ENCODE data around the gene AZIN2. TPM values are rescaled to one million over a fixed set of nuclear protein-coding genes. Genes with fewer than 3 reads are reported as not detected.

Gene AZIN2
- total and polyA plus RNA-seq, 2 donors: 1.7 to 4.2 TPM

GRCh38 chr1:33140153-33141149, 59.5 kb downstream of the AZIN2 start:
- Histone ChIP-seq H3K27me3 (ENCODE audit: control insufficient read depth in 2 of 2, insufficient read depth in 1 of 2, low read length in 1 of 2) (no peaks in the 10 kb centered on the region), H3K4me1 (ENCODE audit: control insufficient read depth in 2 of 2, insufficient read depth in 2 of 2, low read length in 2 of 2) (peaks cover 0 to 11% of the 10 kb centered on the region in 2 donors), H3K4me3 (ENCODE audit: low read length in 2 of 2) (no peak overlapping the region), H3K27ac (ENCODE audit: low read depth in 1 of 2, low read length in 1 of 2) (no peak overlapping the region), H3K36me3 (ENCODE audit: control insufficient read depth in 2 of 2, insufficient read depth in 2 of 2, low read length in 1 of 2) (peaks cover 6% of the 10 kb centered on the region in 2 donors), H3K9me3 (ENCODE audit: control insufficient read depth in 2 of 2, insufficient read depth in 1 of 2, low read length in 1 of 2) (no peaks in the 10 kb centered on the region)
- DNase-seq (ENCODE audit: low read depth in 6 of 9, low spot score in 9 of 9): no peak
- 81% methylated on average over 9 of the region's 9 CpGs for WGBS

- H3K4me3 ChIP-seq (ENCODE audit: low read length in 2 of 2): no peak overlapping the region
- no peak overlapping the region for H3K27ac ChIP-seq (ENCODE audit: low read depth in 1 of 2, low read length in 1 of 2)
- no peaks in the 10 kb centered on the region for H3K27me3 ChIP-seq (ENCODE audit: control insufficient read depth in 2 of 2, insufficient read depth in 1 of 2, low read length in 1 of 2)
- DNase-seq (ENCODE audit: low read depth in 6 of 9, low spot score in 9 of 9): no peak
- 69% methylated on average over 2 of the region's 2 CpGs for WGBS
- no peaks in the 10 kb centered on the region for H3K9me3 ChIP-seq (ENCODE audit: control insufficient read depth in 2 of 2, insufficient read depth in 1 of 2, low read length in 1 of 2)
- peaks cover 0 to 11% of the 10 kb centered on the region in 2 donors for H3K4me1 ChIP-seq (ENCODE audit: control insufficient read depth in 2 of 2, insufficient read depth in 2 of 2, low read length in 2 of 2)
- peaks cover 12 to 13% of the 10 kb centered on the region in 2 donors for H3K36me3 ChIP-seq (ENCODE audit: control insufficient read depth in 2 of 2, insufficient read depth in 2 of 2, low read length in 1 of 2)
Observed at GRCh38 chr1:33141216-33141615, 60.3 kb downstream of the AZIN2 start.

- Histone ChIP-seq H3K9me3 (ENCODE audit: control insufficient read depth in 2 of 2, insufficient read depth in 1 of 2, low read length in 1 of 2) (no peaks in the 10 kb centered on the region), H3K4me3 (ENCODE audit: low read length in 2 of 2) (no peak overlapping the region), H3K4me1 (ENCODE audit: control insufficient read depth in 2 of 2, insufficient read depth in 2 of 2, low read length in 2 of 2) (peaks cover 0 to 11% of the 10 kb centered on the region in 2 donors), H3K27ac (ENCODE audit: low read depth in 1 of 2, low read length in 1 of 2) (no peak overlapping the region), H3K27me3 (ENCODE audit: control insufficient read depth in 2 of 2, insufficient read depth in 1 of 2, low read length in 1 of 2) (no peaks in the 10 kb centered on the region), H3K36me3 (ENCODE audit: control insufficient read depth in 2 of 2, insufficient read depth in 2 of 2, low read length in 1 of 2) (peaks cover 18 to 19% of the 10 kb centered on the region in 2 donors)
- WGBS: 84% methylated on average over 3 of the region's 3 CpGs
- DNase-seq (ENCODE audit: low read depth in 6 of 9, low spot score in 9 of 9): no peak
Observed at GRCh38 chr1:33141781-33142180, 60.8 kb downstream of the AZIN2 start.

GRCh38 chr1:33142483-33143064, 61.6 kb downstream of the AZIN2 start:
- Histone ChIP-seq H3K4me1 (ENCODE audit: control insufficient read depth in 2 of 2, insufficient read depth in 2 of 2, low read length in 2 of 2) (peaks cover 0 to 11% of the 10 kb centered on the region in 2 donors), H3K27ac (ENCODE audit: low read depth in 1 of 2, low read length in 1 of 2) (no peak overlapping the region), H3K4me3 (ENCODE audit: low read length in 2 of 2) (no peak overlapping the region), H3K27me3 (ENCODE audit: control insufficient read depth in 2 of 2, insufficient read depth in 1 of 2, low read length in 1 of 2) (no peaks in the 10 kb centered on the region), H3K9me3 (ENCODE audit: control insufficient read depth in 2 of 2, insufficient read depth in 1 of 2, low read length in 1 of 2) (no peaks in the 10 kb centered on the region), H3K36me3 (ENCODE audit: control insufficient read depth in 2 of 2, insufficient read depth in 2 of 2, low read length in 1 of 2) (peaks cover 24 to 27% of the 10 kb centered on the region in 2 donors)
- WGBS: 95% methylated on average over 7 of the region's 7 CpGs
- no peak for DNase-seq (ENCODE audit: low read depth in 6 of 9, low spot score in 9 of 9)

GRCh38 chr1:33143176-33143575, 62.2 kb downstream of the AZIN2 start:
- no peak for DNase-seq (ENCODE audit: low read depth in 6 of 9, low spot score in 9 of 9)
- Histone ChIP-seq H3K36me3 (ENCODE audit: control insufficient read depth in 2 of 2, insufficient read depth in 2 of 2, low read length in 1 of 2) (peaks cover 24 to 29% of the 10 kb centered on the region in 2 donors), H3K4me3 (ENCODE audit: low read length in 2 of 2) (no peak overlapping the region), H3K4me1 (ENCODE audit: control insufficient read depth in 2 of 2, insufficient read depth in 2 of 2, low read length in 2 of 2) (peaks cover 0 to 11% of the 10 kb centered on the region in 2 donors), H3K9me3 (ENCODE audit: control insufficient read depth in 2 of 2, insufficient read depth in 1 of 2, low read length in 1 of 2) (no peaks in the 10 kb centered on the region), H3K27me3 (ENCODE audit: control insufficient read depth in 2 of 2, insufficient read depth in 1 of 2, low read length in 1 of 2) (no peaks in the 10 kb centered on the region), H3K27ac (ENCODE audit: low read depth in 1 of 2, low read length in 1 of 2) (no peak overlapping the region)
- 93% methylated on average over 4 of the region's 4 CpGs for WGBS

GRCh38 chr1:33143698-33144097, 62.7 kb downstream of the AZIN2 start:
- peaks cover 0 to 11% of the 10 kb centered on the region in 2 donors for H3K4me1 ChIP-seq (ENCODE audit: control insufficient read depth in 2 of 2, insufficient read depth in 2 of 2, low read length in 2 of 2)
- peaks cover 24 to 29% of the 10 kb centered on the region in 2 donors for H3K36me3 ChIP-seq (ENCODE audit: control insufficient read depth in 2 of 2, insufficient read depth in 2 of 2, low read length in 1 of 2)
- H3K27me3 ChIP-seq (ENCODE audit: control insufficient read depth in 2 of 2, insufficient read depth in 1 of 2, low read length in 1 of 2): no peaks in the 10 kb centered on the region
- no peak for DNase-seq (ENCODE audit: low read depth in 6 of 9, low spot score in 9 of 9)
- H3K4me3 ChIP-seq (ENCODE audit: low read length in 2 of 2): no peak overlapping the region
- WGBS: 97% methylated on average over 2 of the region's 2 CpGs
- no peaks in the 10 kb centered on the region for H3K9me3 ChIP-seq (ENCODE audit: control insufficient read depth in 2 of 2, insufficient read depth in 1 of 2, low read length in 1 of 2)
- H3K27ac ChIP-seq (ENCODE audit: low read depth in 1 of 2, low read length in 1 of 2): no peak overlapping the region

- Histone ChIP-seq H3K4me1 (ENCODE audit: control insufficient read depth in 2 of 2, insufficient read depth in 2 of 2, low read length in 2 of 2) (peaks cover 0 to 2% of the 10 kb centered on the region in 2 donors), H3K36me3 (ENCODE audit: control insufficient read depth in 2 of 2, insufficient read depth in 2 of 2, low read length in 1 of 2) (peaks cover 24 to 31% of the 10 kb centered on the region in 2 donors), H3K27ac (ENCODE audit: low read depth in 1 of 2, low read length in 1 of 2) (no peak overlapping the region), H3K9me3 (ENCODE audit: control insufficient read depth in 2 of 2, insufficient read depth in 1 of 2, low read length in 1 of 2) (no peaks in the 10 kb centered on the region), H3K27me3 (ENCODE audit: control insufficient read depth in 2 of 2, insufficient read depth in 1 of 2, low read length in 1 of 2) (no peaks in the 10 kb centered on the region), H3K4me3 (ENCODE audit: low read length in 2 of 2) (no peak overlapping the region)
- DNase-seq (ENCODE audit: low read depth in 6 of 9, low spot score in 9 of 9): no peak
- 88% methylated on average over 3 of the region's 3 CpGs for WGBS
Observed at GRCh38 chr1:33146003-33146402, 65.0 kb downstream of the AZIN2 start.

GRCh38 chr1:33147275-33147996, 66.5 kb downstream of the AZIN2 start:
- Histone ChIP-seq H3K27ac (ENCODE audit: low read depth in 1 of 2, low read length in 1 of 2) (no peak overlapping the region), H3K27me3 (ENCODE audit: control insufficient read depth in 2 of 2, insufficient read depth in 1 of 2, low read length in 1 of 2) (no peaks in the 10 kb centered on the region), H3K36me3 (ENCODE audit: control insufficient read depth in 2 of 2, insufficient read depth in 2 of 2, low read length in 1 of 2) (peaks cover 24 to 31% of the 10 kb centered on the region in 2 donors), H3K4me3 (ENCODE audit: low read length in 2 of 2) (no peak overlapping the region), H3K9me3 (ENCODE audit: control insufficient read depth in 2 of 2, insufficient read depth in 1 of 2, low read length in 1 of 2) (no peaks in the 10 kb centered on the region), H3K4me1 (ENCODE audit: control insufficient read depth in 2 of 2, insufficient read depth in 2 of 2, low read length in 2 of 2) (peaks cover 0 to 4% of the 10 kb centered on the region in 2 donors)
- WGBS: 99% methylated on average over 30 of the region's 30 CpGs
- DNase-seq (ENCODE audit: low read depth in 6 of 9, low spot score in 9 of 9): no peak

GRCh38 chr1:33147997-33148314, 67.0 kb downstream of the AZIN2 start:
- Histone ChIP-seq H3K27ac (ENCODE audit: low read depth in 1 of 2, low read length in 1 of 2) (no peak overlapping the region), H3K9me3 (ENCODE audit: control insufficient read depth in 2 of 2, insufficient read depth in 1 of 2, low read length in 1 of 2) (no peaks in the 10 kb centered on the region), H3K27me3 (ENCODE audit: control insufficient read depth in 2 of 2, insufficient read depth in 1 of 2, low read length in 1 of 2) (no peaks in the 10 kb centered on the region), H3K4me3 (ENCODE audit: low read length in 2 of 2) (no peak overlapping the region), H3K36me3 (ENCODE audit: control insufficient read depth in 2 of 2, insufficient read depth in 2 of 2, low read length in 1 of 2) (peaks cover 24 to 34% of the 10 kb centered on the region in 2 donors), H3K4me1 (ENCODE audit: control insufficient read depth in 2 of 2, insufficient read depth in 2 of 2, low read length in 2 of 2) (peaks cover under 1 to 9% of the 10 kb centered on the region in 2 donors)
- DNase-seq (ENCODE audit: low read depth in 6 of 9, low spot score in 9 of 9): no peak
- 89% methylated on average over 3 of the region's 3 CpGs for WGBS
